Measurements from ENCODE around the gene RNASE8. TPM values are rescaled to one million over a fixed set of nuclear protein-coding genes. Genes with fewer than 3 reads are reported as not detected.

The RNASE8 gene
- total RNA-seq, 1 donor from 2014 or later: not detected

- intact Hi-C loops (cut with micrococcal nuclease): no loop called here
- H3K4me3 Mint-ChIP-seq: no peak overlapping the region
- peaks cover 2% of the 10 kb centered on the region for H3K36me3 Mint-ChIP-seq (ENCODE audit: low read depth)
- no peak overlapping the region for H3K27ac Mint-ChIP-seq
- H3K27me3 Mint-ChIP-seq: peaks cover 4% of the 10 kb centered on the region
- DNase-seq: peak; percentile 56
- H3K4me1 Mint-ChIP-seq: peaks cover 25% of the 10 kb centered on the region
- H3K9me3 Mint-ChIP-seq: no peaks in the 10 kb centered on the region
Observed at GRCh38 chr14:21090940-21091663, 33.5 kb downstream of the RNASE8 start.

DNA sequence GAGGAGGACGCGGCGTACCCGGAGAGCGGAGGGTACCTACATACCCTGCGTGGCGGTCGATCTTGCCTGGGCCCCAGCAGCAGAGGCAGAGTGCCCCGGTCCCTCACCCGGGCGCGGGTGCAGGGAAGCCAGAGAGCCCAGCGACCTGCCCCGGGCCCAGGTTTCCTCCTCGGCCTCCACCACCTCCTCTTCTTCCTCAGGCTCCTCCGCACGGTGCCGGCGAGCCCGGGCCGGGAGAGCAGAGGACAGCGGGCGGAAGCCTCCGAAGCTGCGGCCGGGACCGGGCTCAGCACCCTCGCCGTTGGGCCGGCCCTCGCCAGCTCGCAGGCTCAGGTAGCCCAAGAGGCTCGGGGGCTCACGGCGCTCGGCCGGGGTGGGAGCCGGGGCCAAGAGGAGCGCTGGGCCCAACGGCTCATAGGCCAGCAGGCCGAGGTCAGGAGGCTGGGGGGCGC lies 34.2 kb downstream of the RNASE8 start:
- H3K36me3 Mint-ChIP-seq (ENCODE audit: low read depth): peaks cover 2% of the 10 kb centered on the region
- no peak for DNase-seq
- H3K27me3 Mint-ChIP-seq: peaks cover 5% of the 10 kb centered on the region
- no peaks in the 10 kb centered on the region for H3K9me3 Mint-ChIP-seq
- H3K27ac Mint-ChIP-seq: no peak overlapping the region
- no peak overlapping the region for H3K4me3 Mint-ChIP-seq
- intact Hi-C loops (cut with micrococcal nuclease): loop anchor here (1.0 kb wide), 3 partner anchors 12 to 78 kb away; no protein-coding TSS in a partner anchor
- peaks cover 19% of the 10 kb centered on the region for H3K4me1 Mint-ChIP-seq

DNA sequence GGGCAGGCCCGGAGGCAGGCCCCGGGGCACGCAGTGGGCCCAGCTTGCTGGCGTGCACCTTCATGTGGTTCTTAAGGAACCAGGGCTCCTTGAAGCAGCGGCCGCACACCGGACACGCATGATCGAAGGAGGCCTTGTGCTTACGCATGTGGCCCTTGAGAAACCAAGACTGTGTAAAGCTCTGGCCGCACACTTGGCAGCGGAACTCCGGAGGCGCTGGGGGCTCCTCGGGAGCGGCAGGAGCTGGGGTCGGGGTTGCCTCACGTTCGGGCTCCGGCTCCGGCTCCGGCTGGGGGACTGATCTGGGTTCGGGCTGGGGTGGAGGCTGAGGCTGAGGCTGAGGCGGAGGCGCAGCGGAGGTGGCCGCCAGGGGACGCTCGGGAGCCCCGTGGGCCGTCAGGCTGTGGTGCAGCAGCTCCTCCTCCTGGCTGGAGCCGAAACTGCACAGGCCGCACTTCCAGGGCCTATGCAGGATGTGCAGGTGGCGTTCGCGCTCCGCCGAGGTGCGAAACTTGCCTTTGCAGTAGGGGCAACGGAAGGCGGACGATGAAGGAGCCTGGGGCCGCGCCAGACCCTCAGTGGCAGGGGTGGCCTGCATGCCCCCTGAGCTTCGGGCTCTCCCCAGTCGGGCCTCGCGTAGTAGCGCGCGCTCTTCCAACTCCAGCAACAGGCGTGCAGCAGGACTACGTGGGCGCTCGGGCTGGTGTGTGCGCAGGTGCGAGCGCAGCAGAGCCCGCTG lies 34.8 kb downstream of the RNASE8 start:
- Mint-ChIP-seq H3K36me3 (ENCODE audit: low read depth) (peaks cover 2% of the 10 kb centered on the region), H3K27me3 (peaks cover 10% of the 10 kb centered on the region), H3K4me3 (no peak overlapping the region), H3K4me1 (peaks cover 19% of the 10 kb centered on the region), H3K9me3 (no peaks in the 10 kb centered on the region), H3K27ac (no peak overlapping the region)
- peak; percentile 98 for DNase-seq
- intact Hi-C loops (cut with micrococcal nuclease): loop anchor here (1.0 kb wide), 3 partner anchors 12 to 78 kb away; no protein-coding TSS in a partner anchor

DNA sequence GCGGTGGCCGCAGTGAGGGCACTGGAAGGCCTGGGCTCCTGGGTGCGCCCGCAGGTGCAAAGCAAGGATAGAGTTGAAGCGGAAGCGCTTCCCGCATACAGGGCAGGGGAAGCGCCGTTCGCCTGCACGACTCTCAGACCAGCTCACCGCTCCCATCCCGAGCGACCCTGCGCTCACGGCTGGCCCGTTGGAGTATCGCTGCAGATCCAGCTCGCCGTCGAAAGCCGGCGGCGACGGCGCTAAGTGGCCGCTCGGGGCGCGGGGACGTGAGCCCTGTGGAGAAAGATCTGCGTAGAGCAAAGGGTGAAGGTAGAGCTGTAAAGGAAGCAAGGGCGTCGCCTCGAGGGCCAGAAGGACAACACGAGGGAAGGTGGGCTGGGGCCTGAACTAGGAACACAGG lies 35.4 kb downstream of the RNASE8 start:
- Mint-ChIP-seq H3K36me3 (ENCODE audit: low read depth) (peaks cover 2% of the 10 kb centered on the region), H3K9me3 (no peaks in the 10 kb centered on the region), H3K27me3 (peaks cover 10% of the 10 kb centered on the region), H3K4me3 (no peak overlapping the region), H3K4me1 (peaks cover 14% of the 10 kb centered on the region), H3K27ac (no peak overlapping the region)
- DNase-seq: no peak
- intact Hi-C loops (cut with micrococcal nuclease): no loop called here

DNA sequence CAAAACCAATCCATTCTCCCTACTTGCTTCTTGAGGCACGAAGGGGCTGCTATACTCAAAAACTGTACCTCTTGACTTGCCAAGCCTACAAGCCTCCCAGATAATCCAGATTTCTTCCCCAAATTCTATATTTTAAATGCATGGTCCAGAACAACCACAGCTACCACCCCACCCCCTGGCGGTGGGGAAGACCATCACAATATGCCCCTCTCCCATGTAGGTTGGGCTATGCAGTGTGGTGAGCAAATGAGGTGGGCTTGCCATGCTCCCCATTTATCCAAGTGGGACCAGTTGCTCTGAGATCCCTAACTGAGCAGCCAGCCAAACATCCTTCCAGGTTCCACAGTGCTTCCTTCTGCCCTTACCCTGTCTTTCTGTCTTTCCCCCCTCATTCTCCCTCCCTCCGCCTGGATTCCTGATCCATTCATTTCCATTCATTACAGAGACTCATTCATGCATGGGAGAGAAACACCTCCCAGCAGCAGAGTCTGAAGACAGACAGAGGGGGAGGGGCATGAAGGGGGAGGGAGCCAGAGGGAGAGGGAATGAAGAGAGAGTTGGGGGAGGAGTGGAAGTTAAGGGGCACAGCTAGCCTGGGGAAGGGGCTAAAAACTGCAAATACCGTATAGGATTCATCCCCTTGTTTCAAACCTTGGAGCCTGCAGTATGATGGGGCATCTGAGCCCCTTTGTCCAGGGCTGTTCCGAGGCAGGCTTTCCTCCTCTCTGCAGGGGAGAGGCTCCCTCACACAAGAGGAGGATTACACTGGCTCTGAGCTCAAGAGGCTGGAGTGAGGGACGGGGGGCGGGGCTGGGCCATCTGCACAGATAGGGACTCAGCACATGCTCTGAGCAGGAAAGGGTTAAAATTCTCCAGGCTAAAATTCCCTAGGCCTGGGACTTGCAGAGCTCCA lies 36.4 kb downstream of the RNASE8 start:
- DNase-seq: no peak
- Mint-ChIP-seq H3K4me3 (no peak overlapping the region), H3K36me3 (ENCODE audit: low read depth) (peaks cover 2% of the 10 kb centered on the region), H3K4me1 (peaks cover 12% of the 10 kb centered on the region), H3K27me3 (peaks cover 13% of the 10 kb centered on the region), H3K27ac (no peak overlapping the region), H3K9me3 (no peaks in the 10 kb centered on the region)
- intact Hi-C loops (cut with micrococcal nuclease): no loop called here

DNA sequence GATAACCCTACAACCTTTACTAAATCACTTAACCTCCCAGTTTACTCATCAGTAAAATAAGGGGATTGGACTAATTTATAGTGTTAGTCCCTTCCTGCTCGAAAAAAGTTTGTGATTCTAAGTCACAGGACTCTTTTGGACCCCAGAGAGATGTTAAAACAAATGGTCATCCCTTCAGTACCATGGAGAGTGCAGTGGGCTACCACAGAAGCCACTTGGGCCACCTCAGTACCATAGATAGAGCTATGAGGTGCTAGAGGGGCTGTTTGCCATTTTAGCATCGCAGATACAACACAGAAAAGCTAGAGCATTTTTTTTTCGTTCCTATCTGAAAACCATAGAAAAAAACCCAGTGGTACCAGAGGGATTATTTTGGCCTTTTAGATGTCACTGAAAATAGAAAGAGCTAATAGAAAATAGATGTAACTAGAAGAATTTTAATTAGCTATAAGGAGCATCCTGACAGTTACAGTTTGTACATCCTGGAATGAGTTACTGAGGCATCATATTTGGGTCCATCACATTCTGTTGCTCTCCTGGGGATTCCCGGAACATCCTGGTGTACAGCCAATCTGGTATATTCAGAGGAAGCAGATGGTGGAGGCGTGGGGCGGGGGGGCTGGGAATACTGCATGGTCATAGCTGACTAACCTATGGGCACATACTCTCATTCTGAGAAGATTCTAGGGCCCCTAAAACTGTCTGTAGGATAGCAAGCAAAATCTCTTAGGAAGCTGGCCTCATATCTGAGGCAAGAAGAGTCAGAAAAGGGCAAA lies 38.0 kb downstream of the RNASE8 start:
- Mint-ChIP-seq H3K27me3 (peaks cover 21% of the 10 kb centered on the region), H3K4me1 (peaks cover 18% of the 10 kb centered on the region), H3K4me3 (no peak overlapping the region), H3K27ac (no peak overlapping the region), H3K36me3 (ENCODE audit: low read depth) (peaks cover 2% of the 10 kb centered on the region), H3K9me3 (no peaks in the 10 kb centered on the region)
- DNase-seq: no peak
- intact Hi-C loops (cut with micrococcal nuclease): no loop called here

GRCh38 chr14:21096438-21096837 lies 38.8 kb downstream of the RNASE8 start:
- Mint-ChIP-seq H3K27me3 (peaks cover 21% of the 10 kb centered on the region), H3K36me3 (ENCODE audit: low read depth) (peaks cover 2% of the 10 kb centered on the region), H3K4me1 (peaks cover 18% of the 10 kb centered on the region), H3K4me3 (no peak overlapping the region), H3K27ac (no peak overlapping the region), H3K9me3 (no peaks in the 10 kb centered on the region)
- peak; percentile 56 for DNase-seq
- intact Hi-C loops (cut with micrococcal nuclease): no loop called here

DNA sequence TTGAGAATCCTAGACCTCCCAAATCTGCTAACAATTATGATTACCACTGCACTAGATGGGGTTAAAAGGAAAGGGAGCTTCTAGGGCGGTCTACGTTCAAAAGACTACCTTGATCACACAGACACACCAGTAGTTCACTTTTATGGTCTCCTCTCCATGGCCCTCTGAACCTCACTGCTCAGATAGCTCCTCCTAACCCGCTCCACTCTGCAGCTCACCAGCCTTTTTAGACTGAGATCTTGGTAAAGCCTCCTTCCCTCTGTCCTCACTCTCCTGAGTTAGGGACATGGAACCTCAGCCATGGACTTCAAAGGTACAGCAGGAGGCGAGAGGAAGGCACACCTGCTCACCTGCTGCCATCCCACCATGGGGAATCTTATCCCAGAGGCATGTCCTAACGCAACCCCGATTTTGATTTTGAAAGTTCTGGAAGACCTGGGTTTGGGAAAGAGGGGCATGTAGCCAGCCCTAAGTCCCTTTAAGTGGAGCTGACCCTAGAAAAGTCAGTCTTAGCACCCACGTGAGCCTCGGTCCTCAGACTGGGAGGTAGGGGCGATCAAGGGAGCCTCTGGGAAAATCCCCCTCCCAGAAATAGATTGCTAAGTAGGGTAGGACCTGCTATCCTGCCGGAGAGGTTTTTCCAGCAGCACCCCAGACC lies 39.5 kb downstream of the RNASE8 start:
- H3K27me3 Mint-ChIP-seq: peaks cover 21% of the 10 kb centered on the region
- DNase-seq: peak; percentile 57
- intact Hi-C loops (cut with micrococcal nuclease): no loop called here
- no peaks in the 10 kb centered on the region for H3K9me3 Mint-ChIP-seq
- peaks cover 23% of the 10 kb centered on the region for H3K4me1 Mint-ChIP-seq
- H3K36me3 Mint-ChIP-seq (ENCODE audit: low read depth): no peaks in the 10 kb centered on the region
- H3K4me3 Mint-ChIP-seq: peak overlapping the region; percentile 72
- H3K27ac Mint-ChIP-seq: peak overlapping the region; percentile 61

- H3K4me1 Mint-ChIP-seq: peaks cover 26% of the 10 kb centered on the region
- no peaks in the 10 kb centered on the region for H3K36me3 Mint-ChIP-seq (ENCODE audit: low read depth)
- H3K27me3 Mint-ChIP-seq: peaks cover 21% of the 10 kb centered on the region
- peak overlapping the region; percentile 72 for H3K4me3 Mint-ChIP-seq
- DNase-seq: peak; percentile 56
- intact Hi-C loops (cut with micrococcal nuclease): no loop called here
- peak overlapping the region; percentile 61 for H3K27ac Mint-ChIP-seq
- no peaks in the 10 kb centered on the region for H3K9me3 Mint-ChIP-seq
Observed at GRCh38 chr14:21097636-21098075, 40.0 kb downstream of the RNASE8 start.

- intact Hi-C loops (cut with micrococcal nuclease): no loop called here
- Mint-ChIP-seq H3K27me3 (peaks cover 20% of the 10 kb centered on the region), H3K27ac (peak within 1 kb of the TSS; percentile 61), H3K9me3 (no peaks in the 10 kb centered on the region), H3K4me3 (peak within 1 kb of the TSS; percentile 84), H3K4me1 (peaks cover 26% of the 10 kb centered on the region), H3K36me3 (ENCODE audit: low read depth) (no peaks in the 10 kb centered on the region)
- DNase-seq: peak; percentile 79
Observed at GRCh38 chr14:21098076-21098891, 40.7 kb downstream of the RNASE8 start, which contains the start of gene ZNF219. Gene ZNF219 (minus strand): TSS chr14:21098655. CDS start chr14:21093591, 5,064 bp downstream.

- peak overlapping the region; percentile 49 for H3K27ac Mint-ChIP-seq
- H3K36me3 Mint-ChIP-seq (ENCODE audit: low read depth): no peaks in the 10 kb centered on the region
- intact Hi-C loops (cut with micrococcal nuclease): no loop called here
- peaks cover 28% of the 10 kb centered on the region for H3K4me1 Mint-ChIP-seq
- no peak for DNase-seq
- H3K9me3 Mint-ChIP-seq: no peaks in the 10 kb centered on the region
- peak overlapping the region; percentile 84 for H3K4me3 Mint-ChIP-seq
- H3K27me3 Mint-ChIP-seq: peaks cover 19% of the 10 kb centered on the region
Observed at GRCh38 chr14:21098892-21099595, 41.4 kb downstream of the RNASE8 start.

Measured in activated CD4-positive, alpha-beta T cell treated with anti-CD3 and anti-CD28 coated beads, Interleukin-2, amount 10 ng/mL, durations not matched to agents 24 days and 14 days (primary cell).